Natural killer cell (primary cell): Measurements from ENCODE around the gene TCEAL8. TPM values are rescaled to one million over a fixed set of nuclear protein-coding genes. Genes with fewer than 3 reads are reported as not detected.
"Not testable (repeated sequence)": the region's sequence is repeated elsewhere in the genome, so short reads cannot be mapped to it uniquely, and the experiment has no call there.

Experiments used
- ATAC-seq, 3 donors: fragments of 150-1000 bp in 2 of 3; fragments of 200-7000 bp in 1 of 3; cut with Tn5 transposase; 1 replicate in 1 of 3; 2 replicates in 2 of 3; pipeline ENCODE4 v1.10.0; 2021; ENCODE audit warnings: mild to moderate bottlenecking in 2 of 3, moderate library complexity in 2 of 3
- DNase-seq, 2 donors: peaks; one replicate each; pipeline versions ENCODE4 v3.0.0 to v3.0.0-alpha.2; 2013 to 2021; ENCODE audit warnings: mixed read lengths in 1 of 2
- H3K27ac ChIP-seq: one replicate; pipeline ENCODE4 v1.5.1; 2013; ENCODE audit warnings: mild to moderate bottlenecking, low read length
- H3K27me3 ChIP-seq: one replicate; pipeline ENCODE4 v1.6.1; 2013; ENCODE audit warnings: low read length; ENCODE audit not compliant: control insufficient read depth, insufficient read depth
- H3K36me3 ChIP-seq: one replicate; pipeline ENCODE4 v1.6.1; 2013; ENCODE audit warnings: low read length; ENCODE audit not compliant: control insufficient read depth, insufficient read depth
- H3K4me1 ChIP-seq: one replicate; pipeline ENCODE4 v1.6.1; 2013; ENCODE audit warnings: low read length; ENCODE audit not compliant: control insufficient read depth, insufficient read depth
- H3K4me3 ChIP-seq: one replicate; pipeline ENCODE4 v1.5.1; 2013; ENCODE audit warnings: low read length
- H3K9me3 ChIP-seq: one replicate; pipeline ENCODE4 v1.6.1; 2013; ENCODE audit warnings: low read length; ENCODE audit not compliant: control insufficient read depth, insufficient read depth
- H3K27ac Mint-ChIP-seq, 2 donors: one replicate each; pipeline ENCODE4 v1.8.0; 2022; ENCODE audit warnings: mild to moderate bottlenecking in 2 of 2, mixed read lengths in 2 of 2, moderate library complexity in 1 of 2
- H3K27me3 Mint-ChIP-seq, 2 donors: one replicate each; pipeline ENCODE4 v1.8.0; 2022; ENCODE audit warnings: low read depth in 2 of 2, mixed read lengths in 2 of 2
- H3K36me3 Mint-ChIP-seq: one replicate; pipeline ENCODE4 v1.8.0; 2022; ENCODE audit warnings: mixed read lengths
- H3K4me1 Mint-ChIP-seq, 2 donors: one replicate each; pipeline ENCODE4 v1.8.0; 2022; ENCODE audit warnings: mixed read lengths in 2 of 2
- H3K4me3 Mint-ChIP-seq: one replicate; pipeline ENCODE4 v1.8.0; 2022; ENCODE audit warnings: mild to moderate bottlenecking, moderate library complexity, mixed read lengths
- H3K9me3 Mint-ChIP-seq, 2 donors: one replicate each; pipeline ENCODE4 v1.8.0; 2022; ENCODE audit warnings: mixed read lengths in 2 of 2
- WGBS: methylation state at CpG from one replicate; pipeline ENCODE4 v1.1.7; 2013; ENCODE audit warnings: missing lambda C conversion rate; ENCODE audit not compliant: insufficient coverage; 5-methylcytosine and 5-hydroxymethylcytosine counted together
- intact Hi-C: fragments of 100-400 bp; cut with micrococcal nuclease; formaldehyde crosslinking; loops from one replicate; pipeline ENCODE4 v1.14.2; 2022
- total RNA-seq, 4 donors: library from RNA; stranded (reverse); fragments of 120-200 nt in 1 of 4; gene quantifications; one replicate each; pipeline versions ENCODE4 v1.2.3 to v1.2.4, GENCODE V29; 2013 to 2022
- TF ChIP-seq, protein P1 (sequence below): fragments of 200-600 bp; IDR thresholded peaks from one replicate; pipeline ENCODE4 v1.8.0; 2022; ENCODE audit warnings: antibody characterized with exemption

The TCEAL8 gene
- total RNA-seq, 3 donors from 2014 or later (not counting 1 experiment from before 2014, with no cell fraction given), result 17.2 to 26.5 (median 22.1) TPM

DNA sequence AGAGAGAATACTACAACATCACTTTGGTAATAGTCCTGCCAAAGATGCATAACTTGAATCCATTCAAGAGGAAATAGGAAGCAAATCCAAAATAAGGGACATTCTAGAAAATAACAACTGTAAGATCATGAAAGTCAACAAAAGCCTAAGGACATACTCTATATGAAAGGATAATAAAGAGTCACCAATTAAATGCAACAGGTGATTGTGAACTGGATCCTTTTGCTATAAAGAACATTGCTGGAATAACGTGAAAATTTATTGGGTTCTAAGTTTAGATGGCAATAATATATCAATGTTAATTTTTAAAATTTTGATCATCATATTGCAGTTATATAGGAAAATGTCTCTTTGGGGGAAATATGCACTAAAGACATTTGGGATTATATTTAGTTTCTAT is 20.1 kb downstream of the TCEAL8 start:
- no peak for DNase-seq
- no peak for ATAC-seq
- TF ChIP-seq, protein P1, sequence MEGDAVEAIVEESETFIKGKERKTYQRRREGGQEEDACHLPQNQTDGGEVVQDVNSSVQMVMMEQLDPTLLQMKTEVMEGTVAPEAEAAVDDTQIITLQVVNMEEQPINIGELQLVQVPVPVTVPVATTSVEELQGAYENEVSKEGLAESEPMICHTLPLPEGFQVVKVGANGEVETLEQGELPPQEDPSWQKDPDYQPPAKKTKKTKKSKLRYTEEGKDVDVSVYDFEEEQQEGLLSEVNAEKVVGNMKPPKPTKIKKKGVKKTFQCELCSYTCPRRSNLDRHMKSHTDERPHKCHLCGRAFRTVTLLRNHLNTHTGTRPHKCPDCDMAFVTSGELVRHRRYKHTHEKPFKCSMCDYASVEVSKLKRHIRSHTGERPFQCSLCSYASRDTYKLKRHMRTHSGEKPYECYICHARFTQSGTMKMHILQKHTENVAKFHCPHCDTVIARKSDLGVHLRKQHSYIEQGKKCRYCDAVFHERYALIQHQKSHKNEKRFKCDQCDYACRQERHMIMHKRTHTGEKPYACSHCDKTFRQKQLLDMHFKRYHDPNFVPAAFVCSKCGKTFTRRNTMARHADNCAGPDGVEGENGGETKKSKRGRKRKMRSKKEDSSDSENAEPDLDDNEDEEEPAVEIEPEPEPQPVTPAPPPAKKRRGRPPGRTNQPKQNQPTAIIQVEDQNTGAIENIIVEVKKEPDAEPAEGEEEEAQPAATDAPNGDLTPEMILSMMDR, result no peak
- H3K4me1 ChIP-seq, result no peaks in the 10 kb centered on the region
- Mint-ChIP-seq H3K27me3 (peaks cover 4 to 21% of the 10 kb centered on the region in 2 donors), H3K27ac (no peak overlapping the region), H3K36me3 (no peaks in the 10 kb centered on the region), H3K9me3 (no peaks in the 10 kb centered on the region), H3K4me1 (no peaks in the 10 kb centered on the region), H3K4me3 (no peak overlapping the region)
- no peak overlapping the region for H3K27ac ChIP-seq
- no CpG with 5 or more reads among the region's 1 CpG for WGBS
- no peaks in the 10 kb centered on the region for H3K27me3 ChIP-seq
- no peaks in the 10 kb centered on the region for H3K36me3 ChIP-seq
- intact Hi-C loops, result no loop called here
- H3K4me3 ChIP-seq, result no peak overlapping the region
- H3K9me3 ChIP-seq, result no peaks in the 10 kb centered on the region

DNA sequence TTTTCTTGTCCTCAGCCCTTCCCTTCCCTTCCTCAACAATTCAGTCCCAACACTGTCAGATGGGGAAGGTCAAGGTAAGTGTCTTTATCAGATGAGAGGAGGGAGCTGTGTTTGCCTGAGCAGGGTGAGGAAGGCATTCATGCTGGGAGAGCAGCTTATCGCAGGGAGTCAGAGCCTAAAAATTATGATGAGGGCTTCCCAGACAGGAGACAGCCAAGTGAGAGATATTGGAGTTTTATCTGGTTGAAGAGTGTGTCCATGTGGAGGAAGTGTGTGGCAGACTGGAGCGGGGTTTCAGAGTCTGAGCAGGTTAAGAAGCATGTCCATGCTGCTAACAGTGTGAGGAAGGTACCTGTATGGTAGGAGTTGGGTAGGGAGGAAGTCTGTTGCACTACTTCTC is 21.7 kb downstream of the TCEAL8 start:
- no peaks in the 10 kb centered on the region for H3K9me3 ChIP-seq

DNA sequence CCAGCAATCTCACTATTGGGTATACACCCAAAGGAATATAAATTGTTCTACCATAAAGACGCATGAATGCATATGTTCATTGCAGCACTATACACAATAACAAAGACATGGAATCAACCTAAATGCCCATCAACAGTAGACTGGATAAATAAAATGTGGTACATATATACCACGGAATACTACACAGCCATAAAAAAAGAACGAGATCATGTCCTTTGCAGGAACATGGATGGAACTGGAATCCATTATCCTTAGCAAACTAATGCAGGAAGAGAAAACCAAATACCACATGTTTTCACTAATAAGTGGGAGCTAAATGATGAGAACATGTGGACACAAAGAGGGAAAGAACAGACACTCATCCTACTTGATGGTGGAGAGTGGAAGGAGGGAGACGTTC is 29.0 kb downstream of the TCEAL8 start:
- no CpG with 5 or more reads among the region's 4 CpGs for WGBS
- H3K4me1 ChIP-seq, H3K9me3 Mint-ChIP-seq, H3K27me3 ChIP-seq, H3K9me3 ChIP-seq, H3K36me3 Mint-ChIP-seq, intact Hi-C loops, H3K27ac Mint-ChIP-seq, H3K27ac ChIP-seq, H3K4me1 Mint-ChIP-seq, ATAC-seq, H3K36me3 ChIP-seq, DNase-seq, H3K4me3 ChIP-seq, H3K4me3 Mint-ChIP-seq: not testable (repeated sequence)
- H3K27me3 Mint-ChIP-seq, result peaks cover 25 to 46% of the 10 kb centered on the region in 2 donors

More for the DNA sequence above, 21.7 kb downstream of the TCEAL8 start:
- H3K4me3 Mint-ChIP-seq, result no peak overlapping the region
- TF ChIP-seq, protein P1, result no peak
- no peaks in the 10 kb centered on the region for H3K36me3 Mint-ChIP-seq
- DNase-seq (no peak), ATAC-seq (no peak)
- no peaks in the 10 kb centered on the region for H3K4me1 ChIP-seq
- no peak overlapping the region for H3K27ac ChIP-seq
- intact Hi-C loops, result no loop called here
- H3K27ac Mint-ChIP-seq, result no peak overlapping the region
- H3K4me3 ChIP-seq, result no peak overlapping the region
- no peaks in the 10 kb centered on the region for H3K9me3 Mint-ChIP-seq
- no peaks in the 10 kb centered on the region for H3K27me3 ChIP-seq
- 97% methylated on average over 2 of the region's 2 CpGs for WGBS
- H3K4me1 Mint-ChIP-seq, result no peaks in the 10 kb centered on the region
- H3K27me3 Mint-ChIP-seq, result peaks cover 4 to 21% of the 10 kb centered on the region in 2 donors
- no peaks in the 10 kb centered on the region for H3K36me3 ChIP-seq

DNA sequence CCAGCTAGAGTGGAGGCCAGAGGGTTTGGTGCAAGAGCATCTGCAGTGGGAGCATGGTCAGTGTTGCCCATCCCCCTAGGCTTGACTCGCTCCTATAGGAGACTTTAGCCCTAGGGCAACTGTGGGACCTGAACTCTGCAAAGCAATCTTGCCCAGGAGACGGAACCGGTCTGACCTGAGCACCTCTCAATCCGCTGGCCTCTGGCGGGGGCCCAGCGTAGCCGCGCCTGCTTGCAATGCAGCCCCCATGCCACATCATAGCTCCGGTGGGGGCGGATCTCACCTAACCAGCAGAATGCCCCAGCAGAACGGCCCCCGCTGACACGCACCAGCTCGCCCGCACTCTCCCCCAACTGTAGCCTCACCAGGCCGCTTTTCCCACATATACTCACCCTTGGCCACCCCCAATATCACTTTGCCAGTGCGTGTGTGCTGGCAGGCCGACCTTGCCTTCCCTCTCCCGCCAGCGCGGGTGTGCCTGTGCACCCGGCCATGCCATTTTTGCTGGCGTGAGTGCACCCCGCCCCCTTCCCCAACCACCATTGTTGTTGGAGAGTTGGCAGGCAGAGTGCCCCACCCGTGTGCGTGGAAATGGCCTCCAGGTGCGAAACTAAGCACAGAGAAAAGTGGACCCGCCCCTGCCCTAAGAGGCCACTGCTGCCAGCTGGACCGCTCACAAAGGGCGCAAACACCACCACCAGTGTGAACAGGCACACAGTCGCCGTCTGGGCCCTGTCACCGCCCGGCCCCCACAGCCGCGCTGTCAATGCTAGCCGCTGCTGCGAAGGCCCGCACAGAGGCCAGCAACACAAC is 34.2 kb downstream of the TCEAL8 start:
- no peak for DNase-seq
- intact Hi-C loops, result no loop called here
- Histone ChIP-seq H3K4me1 (peaks cover 6% of the 10 kb centered on the region), H3K9me3 (no peaks in the 10 kb centered on the region), H3K36me3 (no peaks in the 10 kb centered on the region), H3K4me3 (no peak overlapping the region), H3K27me3 (no peaks in the 10 kb centered on the region), H3K27ac (no peak overlapping the region)
- no peak overlapping the region for H3K4me3 Mint-ChIP-seq
- peaks cover 0 to 5% of the 10 kb centered on the region in 2 donors for H3K4me1 Mint-ChIP-seq
- H3K9me3 Mint-ChIP-seq, result no peaks in the 10 kb centered on the region
- H3K36me3 Mint-ChIP-seq, result no peaks in the 10 kb centered on the region
- WGBS, result 93% methylated on average over 34 of the region's 39 CpGs
- peaks cover 29 to 53% of the 10 kb centered on the region in 2 donors for H3K27me3 Mint-ChIP-seq
- TF ChIP-seq, protein P1, result no peak
- H3K27ac Mint-ChIP-seq, result no peak overlapping the region
- ATAC-seq, result no peak
